WTC11 (cell line): Measurements from ENCODE around the gene INHBB. TPM values are rescaled to one million over a fixed set of nuclear protein-coding genes. Genes with fewer than 3 reads are reported as not detected.

Experiments used
- ATAC-seq: fragments of 200-7000 bp; cut with Tn5 transposase; 2 replicates; pipeline ENCODE4 v1.10.0; 2021; ENCODE audit warnings: mild to moderate bottlenecking, moderate library complexity
- CTCF ChIA-PET: fragments of 300-600 bp; sonication (Branson Sonifier 250); formaldehyde crosslinking; loops from one replicate; lab custom pipeline; 2021; ENCODE audit warnings: antibody characterized with exemption; lab: Charles Lee
- POLR2A ChIA-PET: fragments of 350-600 bp; sonication (Branson Sonifier 250); formaldehyde crosslinking; loops from one replicate; lab custom pipeline; 2021; ENCODE audit warnings: antibody characterized with exemption; lab: Charles Lee
- DNase-seq: peaks from one replicate; pipeline ENCODE4 v3.0.0; 2021; ENCODE audit warnings: low spot score
- H3K27ac Mint-ChIP-seq: 2 replicates; pipeline ENCODE4 v1.8.0; 2021; ENCODE audit warnings: mixed read lengths
- H3K27me3 Mint-ChIP-seq: 2 replicates; pipeline ENCODE4 v1.8.0; 2021; ENCODE audit warnings: low read depth, mild to moderate bottlenecking, moderate library complexity, mixed read lengths
- H3K36me3 Mint-ChIP-seq: 2 replicates; pipeline ENCODE4 v1.8.0; 2021; ENCODE audit warnings: mixed read lengths
- H3K4me1 Mint-ChIP-seq: 2 replicates; pipeline ENCODE4 v1.8.0; 2022; ENCODE audit warnings: mixed read lengths
- H3K4me3 Mint-ChIP-seq: 2 replicates; pipeline ENCODE4 v1.8.0; 2021; ENCODE audit warnings: mild to moderate bottlenecking, moderate library complexity, mixed read lengths
- H3K9me3 Mint-ChIP-seq: 2 replicates; pipeline ENCODE4 v1.8.0; 2021; ENCODE audit warnings: mixed read lengths
- AR ChIP-seq: fragments of 250-450 bp; sonication (Bioruptor Pico); IDR thresholded peaks from 2 replicates; pipeline ENCODE4 v1.9.0; 2021; ENCODE audit warnings: mild to moderate bottlenecking
- CDX4 ChIP-seq: fragments of 250-450 bp; sonication (Bioruptor Pico); IDR thresholded peaks from 2 replicates; pipeline ENCODE4 v1.9.0; 2021; ENCODE audit warnings: moderate library complexity, mild to moderate bottlenecking, inconsistent platforms, borderline replicate concordance
- GABPB1 ChIP-seq: sonication (generic); formaldehyde crosslinking; IDR thresholded peaks from 2 replicates; pipeline ENCODE4 v1.8.1; 2023; ENCODE audit warnings: mild to moderate bottlenecking, missing genetic modification reagents
- GTF2I ChIP-seq: fragments of 250-450 bp; sonication (Bioruptor Pico); conservative IDR thresholded peaks from 2 replicates; pipeline ENCODE4 v1.4.0; 2021; ENCODE audit warnings: mild to moderate bottlenecking
- HMGA2 ChIP-seq: fragments of 250-450 bp; sonication (Bioruptor Pico); IDR thresholded peaks from 2 replicates; pipeline ENCODE4 v1.4.0; 2021; ENCODE audit warnings: mild to moderate bottlenecking, moderate library complexity
- IRF1 ChIP-seq: sonication (generic); formaldehyde crosslinking; IDR thresholded peaks from 2 replicates; pipeline ENCODE4 v1.8.0; 2023; ENCODE audit warnings: missing genetic modification reagents
- IRF2 ChIP-seq: sonication (generic); formaldehyde crosslinking; IDR thresholded peaks from 2 replicates; pipeline ENCODE4 v1.8.0; 2022; ENCODE audit warnings: low read depth, missing genetic modification reagents, borderline replicate concordance
- JAZF1 ChIP-seq: fragments of 250-450 bp; sonication (Bioruptor Pico); IDR thresholded peaks from 2 replicates; pipeline ENCODE4 v1.9.0; 2021; ENCODE audit warnings: moderate library complexity, mild to moderate bottlenecking, inconsistent platforms
- JUN ChIP-seq: sonication (generic); formaldehyde crosslinking; IDR thresholded peaks from 2 replicates; pipeline ENCODE4 v1.8.0; 2023; ENCODE audit warnings: mild to moderate bottlenecking, missing genetic modification reagents
- NFYB ChIP-seq: sonication (generic); formaldehyde crosslinking; conservative IDR thresholded peaks from 2 replicates; pipeline ENCODE4 v1.8.0; 2022; ENCODE audit warnings: low read depth, missing genetic modification reagents
- NR3C1 ChIP-seq: sonication (generic); formaldehyde crosslinking; conservative IDR thresholded peaks from 2 replicates; pipeline ENCODE4 v1.8.1; 2023; ENCODE audit warnings: low read depth, mild to moderate bottlenecking, missing genetic modification reagents
- PRDM15 ChIP-seq: sonication (generic); formaldehyde crosslinking; IDR thresholded peaks from 2 replicates; pipeline ENCODE4 v1.8.0; 2022; ENCODE audit warnings: missing genetic modification reagents
- PRRX2 ChIP-seq: fragments of 250-450 bp; sonication (Bioruptor Pico); IDR thresholded peaks from 2 replicates; pipeline ENCODE4 v1.8.0; 2021; ENCODE audit warnings: mild to moderate bottlenecking
- SMAD3 ChIP-seq: sonication (generic); formaldehyde crosslinking; IDR thresholded peaks from 2 replicates; pipeline ENCODE4 v1.8.0; 2022; ENCODE audit warnings: missing genetic modification reagents, mild to moderate bottlenecking, borderline replicate concordance
- SMAD4 ChIP-seq: sonication (generic); formaldehyde crosslinking; IDR thresholded peaks from 2 replicates; pipeline ENCODE4 v1.8.0; 2022; ENCODE audit warnings: mild to moderate bottlenecking, missing genetic modification reagents
- ZBTB43 ChIP-seq: sonication (generic); formaldehyde crosslinking; IDR thresholded peaks from 2 replicates; pipeline ENCODE4 v1.8.1; 2023; ENCODE audit warnings: mild to moderate bottlenecking, missing genetic modification reagents
- ZNF121 ChIP-seq: sonication (generic); formaldehyde crosslinking; IDR thresholded peaks from 2 replicates; pipeline ENCODE4 v1.8.0; 2023; ENCODE audit warnings: missing genetic modification reagents
- ZNF138 ChIP-seq: sonication (generic); formaldehyde crosslinking; conservative IDR thresholded peaks from 2 replicates; pipeline ENCODE4 v1.8.1; 2022; ENCODE audit warnings: mild to moderate bottlenecking, moderate library complexity, missing genetic modification reagents
- ZNF317 ChIP-seq: sonication (generic); formaldehyde crosslinking; IDR thresholded peaks from 2 replicates; pipeline ENCODE4 v1.8.1; 2023; ENCODE audit warnings: low read depth, mild to moderate bottlenecking, moderate library complexity, missing genetic modification reagents, borderline replicate concordance
- ZSCAN18 ChIP-seq: fragments of 250-450 bp; sonication (Bioruptor Pico); IDR thresholded peaks from 2 replicates; pipeline ENCODE4 v2.1.2; 2022; ENCODE audit warnings: mild to moderate bottlenecking, moderate library complexity
- total RNA-seq: library from RNA; stranded (reverse); gene quantifications from 3 replicates; pipeline ENCODE4 v1.2.3, GENCODE V29; 2021

INHBB gene
- total RNA-seq, 1 experiment from 2014 or later = 0.26 TPM

GRCh38 chr2:120379916-120380893, 34.3 kb downstream of the INHBB start:
- H3K9me3 Mint-ChIP-seq = no peaks in the 10 kb centered on the region
- POLR2A ChIA-PET = no interaction called here
- H3K27ac Mint-ChIP-seq = no peak overlapping the region

GRCh38 chr2:120381192-120381591, 35.3 kb downstream of the INHBB start:
- no peaks in the 10 kb centered on the region for H3K36me3 Mint-ChIP-seq
- DNase-seq (no peak), ATAC-seq (no peak)
- peaks cover 32% of the 10 kb centered on the region for H3K4me1 Mint-ChIP-seq
- H3K4me3 Mint-ChIP-seq = no peak overlapping the region
- ChIA-PET POLR2A (no interaction called here), CTCF (interaction anchor here (1.3 kb wide), 1 partner anchor 14 kb away, joined by 5 read pairs; no protein-coding TSS in a partner anchor)
- H3K27me3 Mint-ChIP-seq = peaks cover 22% of the 10 kb centered on the region
- H3K27ac Mint-ChIP-seq = no peak overlapping the region
- no peaks in the 10 kb centered on the region for H3K9me3 Mint-ChIP-seq
- TF ChIP-seq NR3C1 (CRISPR knock-in tag) = no peak
- no peak for TF ChIP-seq IRF1
- no peak for TF ChIP-seq AR (CRISPR knock-in tag)
- no peak for TF ChIP-seq ZSCAN18 (CRISPR knock-in tag)
- no peak for TF ChIP-seq ZNF121 (CRISPR knock-in tag)
- no peak for TF ChIP-seq CDX4 (CRISPR knock-in tag)
- TF ChIP-seq, all 79 proteins: peak for 0

More at GRCh38 chr2:120379916-120380893, 34.3 kb downstream of the INHBB start:
- CTCF ChIA-PET = interaction anchor here (1.0 kb wide), 1 partner anchor 62 kb away, joined by 3 read pairs; no protein-coding TSS in a partner anchor
- TF ChIP-seq HMGA2 (CRISPR knock-in tag) (no peak), IRF2 (no peak), ZNF138 (CRISPR knock-in tag) (no peak), ZNF317 (no peak), GABPB1 (CRISPR knock-in tag) (no peak)
- DNase-seq = no peak
- Mint-ChIP-seq H3K27me3 (peaks cover 28% of the 10 kb centered on the region), H3K36me3 (no peaks in the 10 kb centered on the region), H3K4me1 (peaks cover 24% of the 10 kb centered on the region), H3K4me3 (no peak overlapping the region)
- ATAC-seq = no peak

- H3K36me3 Mint-ChIP-seq = no peaks in the 10 kb centered on the region
- H3K9me3 Mint-ChIP-seq = no peaks in the 10 kb centered on the region
- peaks cover 28% of the 10 kb centered on the region for H3K4me1 Mint-ChIP-seq
- DNase-seq (no peak), ATAC-seq (no peak)
- H3K27me3 Mint-ChIP-seq = peaks cover 18% of the 10 kb centered on the region
- POLR2A ChIA-PET = no interaction called here
- H3K4me3 Mint-ChIP-seq = no peak overlapping the region
- no peak overlapping the region for H3K27ac Mint-ChIP-seq
- CTCF ChIA-PET = interaction anchor here (1.3 kb wide), 1 partner anchor 14 kb away, joined by 5 read pairs; no protein-coding TSS in a partner anchor
- no peak for TF ChIP-seq GTF2I (CRISPR knock-in tag)
- TF ChIP-seq PRRX2 (CRISPR knock-in tag) = no peak
- TF ChIP-seq SMAD4 (CRISPR knock-in tag) = no peak
- no peak for TF ChIP-seq NR3C1 (CRISPR knock-in tag)
- TF ChIP-seq JUN = no peak
- no peak for TF ChIP-seq JAZF1 (CRISPR knock-in tag)
- TF ChIP-seq ZBTB43 (CRISPR knock-in tag) = no peak
- no peak for TF ChIP-seq SMAD3 (CRISPR knock-in tag)
- no peak for TF ChIP-seq PRDM15 (CRISPR knock-in tag)
- no peak for TF ChIP-seq NFYB
Observed at GRCh38 chr2:120381661-120382060, 35.7 kb downstream of the INHBB start.
